Liver (tissue), 9 donors: Measurements from ENCODE around the gene TEKT2. TPM values are rescaled to one million over a fixed set of nuclear protein-coding genes. Genes with fewer than 3 reads are reported as not detected.

Experiments
- DNase-seq: peaks from one replicate; pipeline ENCODE4 v3.0.0-alpha.2; 2017; ENCODE audit warnings: low spot score
- H3K27ac ChIP-seq, 2 donors: one replicate each; pipeline ENCODE4 v1.7.0; 2013; ENCODE audit warnings: inconsistent platforms in 2 of 2, low read length in 2 of 2, control low read depth in 1 of 2, low read depth in 1 of 2, mild to moderate bottlenecking in 1 of 2
- H3K27me3 ChIP-seq, 4 donors: one replicate each; pipeline versions ENCODE4 v1.6.1 to v1.7.0; 2013; ENCODE audit warnings: low read length in 3 of 4, inconsistent platforms in 1 of 4, mild to moderate bottlenecking in 1 of 4, moderate library complexity in 1 of 4; ENCODE audit not compliant: control insufficient read depth in 4 of 4, insufficient read depth in 4 of 4
- H3K36me3 ChIP-seq, 4 donors: one replicate each; pipeline versions ENCODE4 v1.6.1 to v1.7.0; 2013; ENCODE audit warnings: low read length in 3 of 4, mild to moderate bottlenecking in 3 of 4, low read depth in 1 of 4, moderate library complexity in 1 of 4; ENCODE audit not compliant: control insufficient read depth in 4 of 4, insufficient read depth in 3 of 4
- H3K4me1 ChIP-seq, 4 donors: one replicate each; pipeline versions ENCODE4 v1.6.1 to v1.7.0; 2013; ENCODE audit warnings: low read length in 3 of 4, mild to moderate bottlenecking in 3 of 4, moderate library complexity in 1 of 4; ENCODE audit not compliant: control insufficient read depth in 4 of 4, insufficient read depth in 4 of 4
- H3K4me3 ChIP-seq, 3 donors: one replicate each; pipeline versions ENCODE4 v1.6.1 to v1.7.0; 2013; ENCODE audit warnings: low read length in 3 of 3, control low read depth in 1 of 3, low read depth in 1 of 3, mild to moderate bottlenecking in 1 of 3
- H3K9ac ChIP-seq, 2 donors: one replicate each; pipeline ENCODE4 v1.7.0; 2013; ENCODE audit warnings: low read length in 2 of 2, mild to moderate bottlenecking in 2 of 2, moderate library complexity in 2 of 2, control low read depth in 1 of 2, low read depth in 1 of 2
- H3K9me3 ChIP-seq, 4 donors: one replicate each; pipeline versions ENCODE4 v1.6.1 to v1.7.0; 2013; ENCODE audit warnings: low read length in 3 of 4; ENCODE audit not compliant: control insufficient read depth in 4 of 4
- CTCF ChIP-seq: fragments of 150-350 bp; IDR thresholded peaks from 2 replicates; pipeline ENCODE4 v1.5.1; 2017; ENCODE audit warnings: improper control_type of control experiment, low read depth, low read length; ENCODE audit not compliant: missing input control
- EGR1 ChIP-seq, 2 donors: IDR thresholded peaks; 2 replicates each; pipeline ENCODE4 v1.6.1; 2016 to 2018; ENCODE audit warnings: antibody characterized with exemption in 2 of 2, low read depth in 2 of 2
- FOXA2 ChIP-seq: IDR thresholded peaks from 2 replicates; pipeline ENCODE4 v1.6.1; 2016; ENCODE audit warnings: antibody characterized with exemption
- GABPA ChIP-seq, 2 donors: IDR thresholded peaks in 1 of 2; conservative IDR thresholded peaks in 1 of 2; 2 replicates each; pipeline ENCODE4 v1.6.1; 2016; ENCODE audit warnings: antibody characterized with exemption in 2 of 2, mild to moderate bottlenecking in 1 of 2, moderate library complexity in 1 of 2
- HNF4G ChIP-seq: IDR thresholded peaks from 2 replicates; pipeline ENCODE4 v1.6.1; 2016; ENCODE audit warnings: antibody characterized with exemption
- MAX ChIP-seq: IDR thresholded peaks from 2 replicates; pipeline ENCODE4 v1.6.1; 2016; ENCODE audit warnings: antibody characterized with exemption
- NR2F2 ChIP-seq: IDR thresholded peaks from 2 replicates; pipeline ENCODE4 v1.6.1; 2016; ENCODE audit warnings: antibody characterized with exemption
- WGBS: extraction: QIAGEN DNeasy Blood & Tissue Kit; methylation state at CpG from one replicate; pipeline ENCODE4 v1.1.7; 2013; 5-methylcytosine and 5-hydroxymethylcytosine counted together
- polyA plus RNA-seq, 2 donors: library from polyadenylated mRNA; stranded (reverse) in 1 of 2; unstranded in 1 of 2; fragments of 200-250 nt in 1 of 2; fragments of >200 nt in 1 of 2; fragmentation: Nextera tagmentation in 1 of 2; extraction: Ambion mirVana in 1 of 2; gene quantifications; one replicate each; pipeline versions ENCODE4 v1.2.1 to v1.2.3, GENCODE V29; 2013 to 2015
- total RNA-seq, 2 donors: library from RNA; depleted of rRNA; stranded (reverse); fragments of >200 nt; gene quantifications; one replicate each; pipeline ENCODE4 v1.2.3, GENCODE V29; 2014
- TF ChIP-seq, protein P1 (sequence below): IDR thresholded peaks from 2 replicates; pipeline ENCODE4 v1.6.1; 2016; ENCODE audit warnings: antibody characterized with exemption
- TF ChIP-seq, protein P2 (sequence below): IDR thresholded peaks from 2 replicates; pipeline ENCODE4 v1.6.1; 2016; ENCODE audit warnings: antibody characterized with exemption
- donor health status: healthy.
- donor health status: healthy.
- donor health status: healthy.
- donor health status: healthy.
- donor health status: healthy.

Gene TEKT2
- under 1 TPM; 0.14 to 0.17 TPM for total RNA-seq
- polyA plus RNA-seq: not detected

DNA sequence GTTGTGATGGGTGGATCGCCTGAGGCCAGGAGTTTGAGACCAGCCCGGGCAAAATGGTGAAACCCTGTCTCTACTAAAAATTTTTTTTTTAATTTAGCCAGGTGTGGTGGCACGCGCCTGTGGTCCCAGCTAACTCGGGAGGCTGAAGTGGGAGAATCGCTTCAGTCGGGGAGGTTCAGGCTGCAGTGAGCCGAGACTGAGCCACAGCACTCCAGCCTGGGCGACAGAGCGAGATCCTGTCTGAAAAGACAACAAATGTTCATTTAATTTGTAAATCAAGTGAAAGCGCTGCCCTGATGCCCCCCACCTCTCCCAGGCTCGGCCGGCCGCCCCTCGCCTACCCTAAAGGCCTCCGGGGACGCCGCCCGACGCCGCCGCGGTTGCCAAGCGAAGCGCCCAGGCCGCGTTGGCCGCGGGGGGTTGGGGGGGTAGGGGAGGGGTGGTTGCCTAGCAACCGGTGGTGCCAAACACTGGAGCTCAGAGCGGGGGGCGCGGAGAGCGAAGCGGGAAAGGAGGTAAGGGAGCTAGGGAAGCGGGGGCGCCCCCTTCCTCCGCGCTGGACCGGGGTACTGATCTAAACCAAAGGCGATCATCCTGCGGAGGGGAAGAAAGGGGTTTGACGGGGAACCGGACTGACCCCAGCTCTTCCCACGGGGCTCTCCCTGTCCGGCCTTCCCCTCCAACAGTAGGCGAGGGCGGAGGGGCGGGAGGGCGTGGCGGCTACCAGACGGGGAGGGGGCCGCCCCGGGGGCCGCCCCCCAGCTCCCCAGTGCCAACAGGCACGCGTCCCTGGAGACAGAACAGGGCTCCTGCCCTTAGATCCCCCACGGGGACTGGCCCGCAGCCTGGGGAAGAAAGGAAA lies at the start of gene TEKT2:
TSS of gene TEKT2 (plus strand) at position 460 of the 862 bp plus-strand sequence. CDS start 828 bp downstream, outside the sequence.
- 19% methylated on average over 59 of the region's 59 CpGs for WGBS
- TF ChIP-seq, protein P1, sequence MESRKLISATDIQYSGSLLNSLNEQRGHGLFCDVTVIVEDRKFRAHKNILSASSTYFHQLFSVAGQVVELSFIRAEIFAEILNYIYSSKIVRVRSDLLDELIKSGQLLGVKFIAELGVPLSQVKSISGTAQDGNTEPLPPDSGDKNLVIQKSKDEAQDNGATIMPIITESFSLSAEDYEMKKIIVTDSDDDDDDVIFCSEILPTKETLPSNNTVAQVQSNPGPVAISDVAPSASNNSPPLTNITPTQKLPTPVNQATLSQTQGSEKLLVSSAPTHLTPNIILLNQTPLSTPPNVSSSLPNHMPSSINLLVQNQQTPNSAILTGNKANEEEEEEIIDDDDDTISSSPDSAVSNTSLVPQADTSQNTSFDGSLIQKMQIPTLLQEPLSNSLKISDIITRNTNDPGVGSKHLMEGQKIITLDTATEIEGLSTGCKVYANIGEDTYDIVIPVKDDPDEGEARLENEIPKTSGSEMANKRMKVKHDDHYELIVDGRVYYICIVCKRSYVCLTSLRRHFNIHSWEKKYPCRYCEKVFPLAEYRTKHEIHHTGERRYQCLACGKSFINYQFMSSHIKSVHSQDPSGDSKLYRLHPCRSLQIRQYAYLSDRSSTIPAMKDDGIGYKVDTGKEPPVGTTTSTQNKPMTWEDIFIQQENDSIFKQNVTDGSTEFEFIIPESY: no peak
- TF ChIP-seq, protein P2, sequence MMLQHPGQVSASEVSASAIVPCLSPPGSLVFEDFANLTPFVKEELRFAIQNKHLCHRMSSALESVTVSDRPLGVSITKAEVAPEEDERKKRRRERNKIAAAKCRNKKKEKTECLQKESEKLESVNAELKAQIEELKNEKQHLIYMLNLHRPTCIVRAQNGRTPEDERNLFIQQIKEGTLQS: no peak
- no peak for TF ChIP-seq GABPA (IDR thresholded peaks at IDR 0.05 in 1 of 2, conservative IDR thresholded peaks at IDR 0.05 in 1 of 2)
- TF ChIP-seq MAX: no peak
- DNase-seq: no peak

GRCh38 chr1:36034692-36035091 lies 49.2 kb upstream of the TEKT2 start:
- DNase-seq: no peak
- TF ChIP-seq EGR1 (IDR thresholded peaks at IDR 0.05; ENCODE audit: low read depth in 2 of 2) (no peak), NR2F2 (no peak), FOXA2 (no peak), CTCF (no peak), HNF4G (no peak)
- H3K9me3 ChIP-seq: no peaks in the 10 kb centered on the region
- no peaks in the 10 kb centered on the region for H3K27me3 ChIP-seq
- H3K4me3 ChIP-seq: no peak overlapping the region
- peaks cover 3 to 8% (median 5%) of the 10 kb centered on the region in 4 donors for H3K36me3 ChIP-seq
- peak overlapping the region; percentile 20 to 40 for H3K27ac ChIP-seq
- no peak overlapping the region for H3K9ac ChIP-seq
- peaks cover 0 to 3% (median 0%) of the 10 kb centered on the region in 4 donors for H3K4me1 ChIP-seq

More for the DNA sequence above, at the start of gene TEKT2:
- H3K9me3 ChIP-seq: no peaks in the 10 kb centered on the region
- peaks cover 0 to 5% (median 3%) of the 10 kb centered on the region in 4 donors for H3K4me1 ChIP-seq
- H3K27ac ChIP-seq: no peak within 1 kb of the TSS
- H3K27me3 ChIP-seq: no peaks in the 10 kb centered on the region
- no peak within 1 kb of the TSS for H3K9ac ChIP-seq
- peak within 1 kb of the TSS in 2 of 3 donors; percentile 20 to 47 for H3K4me3 ChIP-seq
- no peaks in the 10 kb centered on the region for H3K36me3 ChIP-seq

DNA sequence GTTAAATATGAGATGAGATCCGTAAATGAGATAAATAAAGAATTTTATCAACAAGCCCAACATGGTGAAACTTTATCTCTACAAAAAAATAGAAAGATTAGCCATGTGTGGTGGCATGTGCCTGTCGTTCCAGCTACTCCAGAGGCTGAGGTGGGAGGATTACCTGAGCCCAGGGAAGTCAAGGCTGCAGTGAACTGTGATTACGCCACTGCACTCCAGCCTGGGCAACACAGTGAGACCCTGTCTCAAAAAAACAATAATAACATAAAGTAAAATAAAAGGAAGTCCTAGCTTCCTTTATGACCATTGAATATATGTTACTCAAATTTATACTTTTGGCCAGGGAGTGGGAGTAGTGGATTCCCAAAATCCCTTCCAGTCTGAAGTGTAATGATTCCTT lies 48.7 kb upstream of the TEKT2 start:
- no peak overlapping the region for H3K9ac ChIP-seq
- WGBS: 92% methylated on average over 3 of the region's 3 CpGs
- no peaks in the 10 kb centered on the region for H3K27me3 ChIP-seq

More for the DNA sequence above, 48.7 kb upstream of the TEKT2 start:
- peaks cover 3 to 11% (median 6%) of the 10 kb centered on the region in 4 donors for H3K36me3 ChIP-seq
- TF ChIP-seq, protein P2: no peak
- TF ChIP-seq NR2F2: no peak
- peaks cover 0 to 3% (median 0%) of the 10 kb centered on the region in 4 donors for H3K4me1 ChIP-seq
- no peak for DNase-seq
- no peak overlapping the region for H3K4me3 ChIP-seq
- no peaks in the 10 kb centered on the region for H3K9me3 ChIP-seq
- peak overlapping the region in 1 of 2 donors; percentile 20 for H3K27ac ChIP-seq
